Activated CD4-positive, alpha-beta T cell treated with anti-CD3 and anti-CD28 coated beads, Interleukin-2, amount 10 ng/mL, durations not matched to agents 24 days and 14 days (primary cell): Measurements from ENCODE around the gene SST. TPM values are rescaled to one million over a fixed set of nuclear protein-coding genes. Genes with fewer than 3 reads are reported as not detected.
"Not testable (repeated sequence)": the region's sequence is repeated elsewhere in the genome, so short reads cannot be mapped to it uniquely, and the experiment has no call there.

Experiments
- DNase-seq: peaks from one replicate; pipeline ENCODE4 v3.0.0; 2022
- H3K27ac Mint-ChIP-seq: one replicate; pipeline ENCODE4 v1.8.0; 2022; ENCODE audit warnings: mild to moderate bottlenecking, mixed read lengths
- H3K27me3 Mint-ChIP-seq: one replicate; pipeline ENCODE4 v1.8.0; 2022; ENCODE audit warnings: mixed read lengths
- H3K36me3 Mint-ChIP-seq: one replicate; pipeline ENCODE4 v1.8.0; 2022; ENCODE audit warnings: low read depth, mild to moderate bottlenecking, mixed read lengths
- H3K4me1 Mint-ChIP-seq: one replicate; pipeline ENCODE4 v1.8.0; 2021; ENCODE audit warnings: mixed read lengths
- H3K4me3 Mint-ChIP-seq: one replicate; pipeline ENCODE4 v1.8.0; 2022; ENCODE audit warnings: mild to moderate bottlenecking, moderate library complexity, mixed read lengths
- H3K9me3 Mint-ChIP-seq: one replicate; pipeline ENCODE4 v1.8.0; 2021; ENCODE audit warnings: mixed read lengths
- intact Hi-C: fragments of 100-400 bp; cut with micrococcal nuclease; formaldehyde crosslinking; loops from one replicate; pipeline ENCODE4 v1.15.1; 2023
- total RNA-seq: library from RNA; stranded (reverse); gene quantifications from 2 replicates; pipeline ENCODE4 v1.2.3, GENCODE V29; 2022

Gene SST
- total RNA-seq, 1 donor from 2014 or later = not detected

DNA sequence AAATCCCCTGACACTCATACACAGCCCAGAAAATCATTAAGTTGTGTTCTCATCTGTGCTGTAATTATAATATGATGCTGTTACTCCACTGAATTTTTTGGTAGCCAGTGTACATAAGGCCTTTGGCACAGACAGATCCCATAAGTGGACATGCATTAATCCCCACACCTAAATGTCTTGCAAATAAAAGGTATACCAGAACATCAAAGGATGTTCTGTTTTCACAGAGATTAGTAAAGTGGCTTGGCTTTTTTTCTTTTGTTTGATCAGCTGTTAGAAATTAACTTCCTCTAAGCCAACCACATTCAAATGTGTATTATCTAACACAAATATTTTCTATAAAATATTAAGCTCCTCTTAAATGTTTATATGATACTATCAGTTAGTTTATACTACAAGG is 2.7 kb downstream of the SST start:
- Mint-ChIP-seq H3K4me3 (no peak overlapping the region), H3K27me3 (peaks cover 52% of the 10 kb centered on the region), H3K36me3 (no peaks in the 10 kb centered on the region), H3K4me1 (no peaks in the 10 kb centered on the region), H3K27ac (no peak overlapping the region), H3K9me3 (no peaks in the 10 kb centered on the region)
- intact Hi-C loops = no loop called here
- no peak for DNase-seq

DNA sequence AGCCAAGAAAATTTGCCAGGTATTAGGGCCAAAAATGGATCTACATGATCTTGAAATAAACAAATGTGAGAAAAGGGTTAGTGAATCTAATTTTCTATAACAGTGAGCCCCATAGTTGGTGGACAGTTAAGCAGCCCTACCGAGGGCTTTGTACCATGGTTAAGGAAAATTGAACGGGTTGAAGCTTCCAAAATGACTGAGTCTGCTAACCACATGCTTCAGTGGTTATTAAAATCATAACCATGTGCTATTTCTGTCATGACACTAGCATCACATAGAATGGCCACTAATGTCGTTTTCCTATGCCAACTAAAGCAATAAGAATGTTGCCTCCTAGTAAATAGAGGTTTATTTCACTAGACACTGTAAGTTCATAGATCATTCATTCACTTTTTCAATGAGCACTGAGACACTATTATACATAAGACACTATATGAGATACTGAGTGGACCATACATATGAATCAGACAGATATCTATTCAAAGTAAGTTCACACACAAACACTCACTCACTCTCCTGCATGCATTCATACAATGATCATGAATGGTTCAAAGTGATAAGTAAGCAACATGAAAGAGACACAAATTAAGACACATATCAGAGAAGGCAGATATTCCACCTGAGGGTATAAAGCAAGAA is 4.3 kb downstream of the SST start:
- no peaks in the 10 kb centered on the region for H3K36me3 Mint-ChIP-seq
- DNase-seq = no peak
- no peaks in the 10 kb centered on the region for H3K4me1 Mint-ChIP-seq
- intact Hi-C loops = no loop called here
- no peaks in the 10 kb centered on the region for H3K9me3 Mint-ChIP-seq
- H3K27me3 Mint-ChIP-seq = peaks cover 46% of the 10 kb centered on the region
- H3K27ac Mint-ChIP-seq = no peak overlapping the region
- H3K4me3 Mint-ChIP-seq = no peak overlapping the region

DNA sequence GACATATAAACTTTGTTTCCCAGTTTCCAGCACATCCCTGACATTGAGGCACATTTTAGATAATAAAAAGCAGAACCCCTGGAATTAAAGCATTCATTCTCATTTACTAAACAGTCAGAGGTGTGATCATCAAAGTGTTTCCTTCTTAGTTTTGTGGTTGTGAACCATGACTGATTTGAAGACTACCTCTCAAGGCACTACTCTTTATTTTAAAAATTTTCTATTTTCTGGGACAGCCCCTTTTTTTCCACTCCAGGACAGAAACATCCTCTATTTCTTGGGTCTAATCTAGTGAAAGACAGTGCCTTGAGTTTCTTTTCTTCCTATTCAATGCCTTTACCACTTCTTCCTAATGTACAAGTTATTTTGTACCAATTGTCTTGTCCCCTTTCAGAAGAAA is 5.2 kb downstream of the SST start:
- Mint-ChIP-seq H3K36me3 (no peaks in the 10 kb centered on the region), H3K4me3 (no peak overlapping the region), H3K27ac (no peak overlapping the region), H3K9me3 (no peaks in the 10 kb centered on the region), H3K4me1 (no peaks in the 10 kb centered on the region), H3K27me3 (peaks cover 43% of the 10 kb centered on the region)
- no peak for DNase-seq
- intact Hi-C loops = no loop called here

DNA sequence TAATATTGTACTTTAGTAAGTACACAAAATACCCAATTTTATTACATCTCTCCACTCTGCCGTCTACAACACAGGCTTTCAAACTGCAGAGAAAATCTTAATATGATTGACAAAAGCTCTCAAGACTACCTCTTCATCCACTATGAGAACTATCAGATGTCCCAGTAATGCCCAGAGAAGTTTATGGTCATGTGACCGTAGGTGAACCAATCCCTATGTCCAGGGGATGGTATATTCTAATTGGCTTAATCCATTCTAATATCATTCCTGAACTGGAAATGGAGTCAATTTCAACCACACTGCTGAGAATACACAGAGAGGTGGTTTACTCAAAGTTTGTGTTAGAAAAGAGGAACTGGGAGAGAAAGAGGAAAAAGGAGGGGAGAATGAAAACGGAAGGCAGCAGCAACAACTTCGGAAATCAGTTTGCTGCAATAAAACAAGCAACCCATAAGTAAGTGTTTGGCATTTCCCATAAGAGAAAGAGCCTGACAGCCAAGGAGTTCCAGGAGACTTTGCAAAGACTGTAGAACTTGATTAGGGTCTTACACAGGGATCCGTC is 7.3 kb downstream of the SST start:
- no peaks in the 10 kb centered on the region for H3K4me1 Mint-ChIP-seq

DNA sequence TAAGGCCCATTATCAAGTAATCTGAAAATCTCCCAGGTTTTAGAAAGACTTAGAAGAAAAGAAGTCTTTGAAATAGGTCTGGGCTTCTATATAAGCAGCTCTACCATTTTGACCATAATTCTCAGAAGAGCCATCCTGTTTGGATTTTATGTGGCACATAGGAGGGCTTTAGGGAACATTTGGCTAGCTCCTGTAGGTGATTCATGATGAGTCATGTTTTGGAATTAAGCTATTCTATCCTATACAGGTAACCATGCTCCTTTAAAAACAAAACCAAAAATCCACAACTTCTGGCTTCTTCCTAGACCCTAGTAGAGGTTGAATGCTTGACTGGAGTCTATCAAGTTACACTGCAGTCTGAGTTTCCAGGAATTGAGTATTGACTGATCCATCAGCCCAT is 8.9 kb downstream of the SST start:
- H3K27me3 Mint-ChIP-seq = peaks cover 37% of the 10 kb centered on the region

More for the DNA sequence above, 7.3 kb downstream of the SST start:
- Mint-ChIP-seq H3K4me3 (no peak overlapping the region), H3K9me3 (no peaks in the 10 kb centered on the region), H3K36me3 (no peaks in the 10 kb centered on the region), H3K27ac (no peak overlapping the region), H3K27me3 (peaks cover 38% of the 10 kb centered on the region)
- no peak for DNase-seq
- intact Hi-C loops = no loop called here

DNA sequence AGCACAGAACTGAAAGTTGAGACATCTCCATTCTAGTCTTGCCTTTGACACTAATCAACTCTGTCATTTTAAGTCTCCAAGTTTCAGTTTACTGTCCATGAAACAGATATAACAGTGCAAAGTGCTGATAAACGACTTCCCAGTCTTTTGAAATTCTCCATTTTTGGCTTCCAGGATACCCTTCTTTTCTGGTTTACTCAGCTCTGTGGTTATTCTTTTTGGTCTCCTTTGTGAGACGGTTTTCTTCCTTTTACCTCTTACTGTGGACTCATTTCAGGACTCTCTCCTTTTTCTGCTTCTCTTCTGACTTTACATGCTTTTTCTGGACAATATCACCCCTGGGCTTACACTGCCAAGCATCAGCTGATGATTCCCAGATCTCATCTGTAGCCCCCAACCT is 18.9 kb downstream of the SST start:
- DNase-seq = no peak
- no peaks in the 10 kb centered on the region for H3K36me3 Mint-ChIP-seq
- H3K4me3 Mint-ChIP-seq = no peak overlapping the region
- H3K4me1 Mint-ChIP-seq = no peaks in the 10 kb centered on the region
- H3K27me3 Mint-ChIP-seq = peaks cover 51% of the 10 kb centered on the region
- H3K9me3 Mint-ChIP-seq = no peaks in the 10 kb centered on the region
- intact Hi-C loops = no loop called here
- no peak overlapping the region for H3K27ac Mint-ChIP-seq

More for the DNA sequence above, 8.9 kb downstream of the SST start:
- Mint-ChIP-seq H3K36me3 (no peaks in the 10 kb centered on the region), H3K9me3 (no peaks in the 10 kb centered on the region), H3K4me1 (no peaks in the 10 kb centered on the region), H3K4me3 (no peak overlapping the region), H3K27ac (no peak overlapping the region)
- intact Hi-C loops = no loop called here
- DNase-seq = no peak

DNA sequence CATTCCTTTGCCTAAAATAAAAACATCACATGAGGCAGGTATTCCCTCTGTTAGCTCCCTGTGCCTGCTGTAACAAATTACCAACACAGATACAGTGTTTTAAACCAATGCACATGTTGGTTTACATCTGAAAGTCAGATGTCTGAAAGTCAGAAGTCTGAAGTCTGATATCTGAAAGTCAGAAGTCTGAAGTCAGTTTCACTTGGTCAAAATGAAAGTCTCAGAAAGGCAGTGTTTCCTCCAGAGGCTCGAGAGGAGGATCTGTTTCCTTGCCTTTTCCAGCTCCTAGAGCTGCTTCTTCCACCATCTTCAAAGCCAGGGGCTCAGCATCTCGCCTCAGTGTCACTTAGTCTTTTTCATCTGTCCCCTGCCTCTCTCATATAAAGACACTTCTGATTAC is 22.0 kb downstream of the SST start:
- Mint-ChIP-seq H3K27me3 (peaks cover 41% of the 10 kb centered on the region), H3K36me3 (no peaks in the 10 kb centered on the region), H3K4me3 (no peak overlapping the region), H3K4me1 (no peaks in the 10 kb centered on the region), H3K9me3 (no peaks in the 10 kb centered on the region), H3K27ac (no peak overlapping the region)
- intact Hi-C loops = no loop called here
- no peak for DNase-seq

DNA sequence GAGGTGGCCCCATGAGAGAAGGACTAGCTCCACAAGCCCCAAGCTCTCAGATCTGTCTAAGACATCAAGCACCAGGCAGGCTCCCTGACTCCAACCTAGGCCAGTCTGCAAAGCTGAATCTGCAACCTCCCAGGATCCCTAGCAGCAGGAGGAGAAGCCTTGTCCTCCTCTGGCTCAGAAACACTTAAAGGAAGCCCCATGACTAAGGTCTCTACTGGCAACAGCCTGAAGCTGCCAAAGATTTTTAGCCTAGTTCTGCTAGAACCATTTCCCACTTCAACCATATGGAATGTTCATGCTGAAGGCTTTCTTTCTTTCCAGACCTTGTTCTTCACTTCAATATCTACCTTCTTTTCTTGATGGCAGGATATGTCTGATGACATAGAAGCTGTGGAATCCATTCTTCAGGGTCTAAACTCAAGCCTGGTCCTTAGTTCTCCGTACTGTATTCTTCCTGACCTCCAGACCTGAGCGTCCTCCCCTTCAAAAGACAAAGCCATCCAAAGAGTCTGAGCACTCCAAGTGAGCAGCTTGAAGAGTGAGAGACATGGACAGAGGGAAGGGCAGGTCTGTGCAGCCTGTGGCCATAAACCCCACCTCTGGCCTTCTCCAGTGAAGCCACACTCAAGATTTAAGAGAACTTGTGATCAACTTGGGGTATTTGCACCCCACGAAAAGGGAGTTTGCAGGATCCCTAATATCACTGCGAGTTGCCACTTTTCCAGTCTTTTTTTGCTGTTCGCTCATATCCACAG is 23.1 kb downstream of the SST start:
- H3K27me3 Mint-ChIP-seq = peaks cover 36% of the 10 kb centered on the region
- H3K4me1 Mint-ChIP-seq = no peaks in the 10 kb centered on the region
- intact Hi-C loops = no loop called here

DNA sequence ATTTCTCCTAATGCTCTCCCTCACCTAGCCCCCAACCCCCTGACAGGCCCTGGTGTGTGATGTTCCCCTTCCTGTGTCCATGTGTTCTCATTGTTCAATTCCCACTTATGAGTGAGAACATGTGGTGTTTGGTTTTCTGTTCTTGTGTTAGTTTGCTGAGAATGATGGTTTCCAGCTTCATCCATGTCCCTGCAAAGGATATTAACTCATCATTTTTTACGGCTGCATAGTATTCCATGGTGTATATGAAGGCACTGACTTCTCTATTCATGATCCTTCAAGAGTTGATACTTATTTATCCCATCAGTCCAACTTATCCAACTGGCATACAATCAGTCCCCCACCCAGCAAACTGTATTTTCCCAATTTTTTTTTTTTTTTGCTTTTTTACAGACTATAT is 24.8 kb downstream of the SST start:
- H3K4me1 Mint-ChIP-seq, DNase-seq, H3K36me3 Mint-ChIP-seq, H3K9me3 Mint-ChIP-seq, H3K27ac Mint-ChIP-seq, H3K4me3 Mint-ChIP-seq, intact Hi-C loops: not testable (repeated sequence)
- H3K27me3 Mint-ChIP-seq = peaks cover 32% of the 10 kb centered on the region

More for the DNA sequence above, 23.1 kb downstream of the SST start:
- Mint-ChIP-seq H3K4me3 (no peak overlapping the region), H3K9me3 (no peaks in the 10 kb centered on the region), H3K36me3 (no peaks in the 10 kb centered on the region), H3K27ac (no peak overlapping the region)
- DNase-seq = no peak

DNA sequence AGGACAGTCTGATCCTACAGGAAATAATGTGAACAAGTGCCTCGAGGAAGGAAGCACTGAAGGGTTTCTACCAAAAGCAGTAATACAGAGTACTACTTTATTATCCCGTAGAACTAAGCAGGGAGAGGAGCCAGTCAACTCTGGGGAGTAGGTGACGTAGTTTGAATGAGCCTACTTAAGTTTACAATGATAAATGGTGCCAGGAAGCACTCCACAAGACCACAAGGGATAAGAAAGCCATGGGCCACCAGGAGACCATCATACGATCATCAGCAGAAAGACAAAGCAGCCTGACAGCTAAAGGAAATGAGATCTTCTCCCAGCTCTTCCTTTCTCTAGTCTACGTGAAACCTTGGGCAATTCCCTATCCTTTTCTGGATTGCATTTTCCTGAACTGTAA is 27.3 kb downstream of the SST start:
- Mint-ChIP-seq H3K4me3 (no peak overlapping the region), H3K9me3 (no peaks in the 10 kb centered on the region), H3K4me1 (no peaks in the 10 kb centered on the region), H3K27ac (no peak overlapping the region), H3K36me3 (no peaks in the 10 kb centered on the region), H3K27me3 (peaks cover 27% of the 10 kb centered on the region)
- DNase-seq = no peak
- intact Hi-C loops = no loop called here

DNA sequence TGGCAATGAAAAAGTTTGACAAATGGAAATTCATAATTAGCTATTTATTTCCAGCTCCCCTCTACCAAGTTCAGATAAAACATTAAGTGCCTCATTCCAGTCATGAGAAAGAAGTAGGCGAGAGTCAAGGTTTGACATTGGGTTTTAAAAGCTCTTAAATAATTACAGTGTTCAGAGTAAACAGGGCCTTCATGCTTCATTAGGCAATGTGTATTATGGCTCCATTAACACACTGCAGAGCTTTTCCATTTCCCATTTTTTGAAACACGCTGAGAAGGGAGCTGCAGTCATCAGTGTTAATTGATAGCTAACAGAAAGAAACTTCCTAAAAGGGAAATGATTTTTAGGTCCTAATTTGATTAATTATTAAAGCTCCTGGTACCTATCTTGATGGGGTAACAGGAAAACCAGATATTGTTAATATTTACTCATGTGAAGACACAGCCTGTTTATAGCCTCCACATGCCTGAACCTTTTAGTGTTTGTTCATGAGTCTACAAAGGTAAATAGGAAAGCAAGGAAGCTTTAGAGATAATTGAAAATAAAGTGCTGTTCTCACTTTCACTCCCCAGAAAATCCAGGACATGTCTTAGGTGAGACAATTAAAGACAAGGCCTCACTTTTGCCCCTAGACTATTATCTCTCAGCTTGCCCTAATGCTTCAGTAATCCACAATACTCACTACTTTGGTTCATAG is 28.7 kb downstream of the SST start:
- no peak for DNase-seq
- Mint-ChIP-seq H3K27me3 (peaks cover 22% of the 10 kb centered on the region), H3K9me3 (no peaks in the 10 kb centered on the region), H3K4me1 (no peaks in the 10 kb centered on the region), H3K27ac (no peak overlapping the region), H3K36me3 (no peaks in the 10 kb centered on the region), H3K4me3 (no peak overlapping the region)
- intact Hi-C loops = no loop called here

DNA sequence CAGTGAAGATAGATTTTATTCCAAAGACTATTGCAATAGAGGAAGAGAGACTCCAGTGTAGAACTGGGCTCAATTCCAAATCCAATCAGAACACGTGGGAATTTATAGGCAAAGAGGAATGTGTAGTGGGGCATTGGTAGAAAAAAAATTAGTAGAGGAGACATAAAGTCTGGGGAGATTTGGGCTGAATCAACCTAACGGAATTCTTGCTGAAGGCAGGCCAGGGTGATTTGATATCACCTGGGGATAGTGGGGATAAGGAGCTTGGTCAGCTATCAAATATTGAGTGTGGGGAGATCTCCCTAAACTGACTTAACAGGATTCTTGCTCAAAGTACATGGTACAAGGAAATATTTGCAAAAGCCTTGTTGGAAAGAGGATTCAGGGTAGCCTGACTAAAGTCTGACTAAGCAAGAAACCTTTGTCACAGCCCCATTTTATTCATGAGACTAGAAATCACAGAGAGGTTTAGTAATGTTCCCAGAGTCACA is 29.6 kb downstream of the SST start:
- H3K4me1 Mint-ChIP-seq = no peaks in the 10 kb centered on the region

DNA sequence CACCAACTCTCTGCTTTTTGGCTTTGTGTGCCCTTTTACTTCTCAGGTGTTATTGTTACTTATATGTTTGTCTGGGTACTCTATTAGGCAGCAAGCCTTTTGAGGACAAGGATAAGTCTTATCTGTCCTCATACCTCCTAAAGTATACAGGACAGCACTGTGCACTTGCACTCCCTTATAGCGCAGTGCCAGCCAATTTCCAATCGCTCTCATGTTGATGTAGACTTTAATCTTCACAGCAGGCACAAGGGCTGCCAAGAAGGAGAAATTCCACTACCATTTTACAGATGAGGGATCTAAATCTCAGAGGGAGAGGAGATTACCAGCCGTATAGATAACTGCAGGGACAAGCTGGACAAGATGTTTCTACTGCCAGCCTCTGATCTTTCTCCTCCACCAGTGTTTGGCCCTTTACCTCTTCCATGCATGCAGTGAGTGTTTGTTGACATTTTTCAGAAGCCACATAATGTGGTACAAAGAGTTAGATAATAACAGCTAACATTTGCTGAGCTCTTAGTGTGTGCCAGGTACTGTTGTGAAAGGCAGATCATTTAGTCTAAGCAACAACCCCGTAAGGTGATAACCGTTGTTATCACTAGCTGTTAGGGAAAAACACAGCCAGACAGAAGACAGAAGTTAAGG is 30.1 kb downstream of the SST start:
- no peaks in the 10 kb centered on the region for H3K4me1 Mint-ChIP-seq
- intact Hi-C loops = no loop called here
- peaks cover 23% of the 10 kb centered on the region for H3K27me3 Mint-ChIP-seq
- H3K4me3 Mint-ChIP-seq = no peak overlapping the region
- H3K9me3 Mint-ChIP-seq = no peaks in the 10 kb centered on the region
- H3K27ac Mint-ChIP-seq = no peak overlapping the region
- no peaks in the 10 kb centered on the region for H3K36me3 Mint-ChIP-seq
- DNase-seq = no peak

More for the DNA sequence above, 29.6 kb downstream of the SST start:
- no peak for DNase-seq
- H3K36me3 Mint-ChIP-seq = no peaks in the 10 kb centered on the region
- no peak overlapping the region for H3K27ac Mint-ChIP-seq
- intact Hi-C loops = no loop called here
- no peak overlapping the region for H3K4me3 Mint-ChIP-seq
- H3K27me3 Mint-ChIP-seq = peaks cover 21% of the 10 kb centered on the region
- H3K9me3 Mint-ChIP-seq = no peaks in the 10 kb centered on the region
